Thoracic aorta (tissue), 2 donors: ENCODE results near the gene PLEKHA6. TPM values are rescaled to one million over a fixed set of nuclear protein-coding genes. Genes with fewer than 3 reads are reported as not detected.

ENCODE experiments used
- ATAC-seq: fragments of 150-250 bp; one replicate; pipeline ENCODE4 v1.8.0; 2017; ENCODE audit warnings: low read depth; ENCODE audit not compliant: insufficient number of reproducible peaks, low FRiP score
- DNase-seq: peaks from one replicate; pipeline ENCODE4 v3.0.0-alpha.2; 2020; ENCODE audit warnings: low spot score
- H3K27ac ChIP-seq, 2 donors: fragments of 200-600 bp; sonication (generic); 1 replicate in 1 of 2; 2 replicates in 1 of 2; pipeline ENCODE4 v1.5.1; 2016; ENCODE audit warnings: mild to moderate bottlenecking in 2 of 2, moderate library complexity in 2 of 2
- H3K27me3 ChIP-seq: fragments of 200-600 bp; sonication (generic); replicated peaks from 2 replicates; pipeline ENCODE4 v1.6.0; 2016; ENCODE audit warnings: mild to moderate bottlenecking; ENCODE audit not compliant: insufficient read depth
- H3K36me3 ChIP-seq: fragments of 200-600 bp; sonication (generic); one replicate; pipeline ENCODE4 v1.5.1; 2016
- H3K4me1 ChIP-seq, 2 donors: fragments of 200-600 bp; sonication (generic); 1 replicate in 1 of 2; 2 replicates in 1 of 2; pipeline versions ENCODE4 v1.5.1 to v1.6.0; 2016; ENCODE audit warnings: low read depth in 2 of 2, mild to moderate bottlenecking in 1 of 2; ENCODE audit not compliant: control insufficient read depth in 1 of 2
- H3K4me3 ChIP-seq: fragments of 200-600 bp; sonication (generic); 2 replicates; pipeline ENCODE4 v1.5.1; 2016; ENCODE audit warnings: mild to moderate bottlenecking
- H3K9me3 ChIP-seq: fragments of 200-600 bp; sonication (generic); 2 replicates; pipeline ENCODE4 v1.5.1; 2016
- CTCF ChIP-seq: fragments of 200-600 bp; sonication (generic); IDR thresholded peaks from one replicate; pipeline ENCODE4 v1.5.1; 2019; ENCODE audit warnings: antibody characterized with exemption
- total RNA-seq, 2 donors: library from RNA; depleted of rRNA; stranded (reverse); fragments of >200 nt; gene quantifications; one replicate each; pipeline versions ENCODE4 v1.1.0 to v1.2.3, GENCODE V29; 2016

PLEKHA6 gene
- total RNA-seq, 2 donors from 2014 or later, result 5.1 to 6.9 TPM

DNA sequence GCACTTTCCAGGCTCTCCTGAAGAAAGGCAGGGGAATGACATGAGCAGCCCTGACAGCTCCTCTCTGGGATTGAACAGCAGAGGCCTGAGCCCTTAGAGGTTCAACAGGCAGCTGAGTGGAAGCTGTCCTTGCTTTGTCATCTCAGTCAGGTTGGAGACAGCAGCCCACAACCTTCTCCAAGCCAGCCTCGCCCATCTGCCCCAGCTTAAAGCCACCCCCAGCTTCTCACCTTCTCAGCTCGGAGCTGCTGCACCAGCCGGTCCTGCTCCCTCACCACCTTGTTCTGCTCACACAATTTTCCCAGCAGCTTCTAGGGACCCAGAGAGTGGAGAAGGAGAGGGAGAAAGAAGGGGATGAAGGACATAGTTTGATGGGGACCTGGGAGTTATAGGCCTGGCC lies 110.8 kb downstream of the PLEKHA6 start:
- Histone ChIP-seq H3K4me1 (no peaks in the 10 kb centered on the region), H3K9me3 (no peaks in the 10 kb centered on the region), H3K27me3 (no peaks in the 10 kb centered on the region), H3K27ac (no peak overlapping the region), H3K4me3 (no peak overlapping the region), H3K36me3 (no peaks in the 10 kb centered on the region)
- ATAC-seq (no peak), DNase-seq (no peak)
- TF ChIP-seq CTCF, result no peak

GRCh38 chr1:204246876-204247275 lies 112.9 kb downstream of the PLEKHA6 start:
- TF ChIP-seq CTCF, result no peak
- H3K4me3 ChIP-seq, result no peak overlapping the region
- no peaks in the 10 kb centered on the region for H3K4me1 ChIP-seq
- no peak for DNase-seq
- H3K9me3 ChIP-seq, result no peaks in the 10 kb centered on the region
- no peak for ATAC-seq
- H3K36me3 ChIP-seq, result no peaks in the 10 kb centered on the region
- H3K27me3 ChIP-seq, result no peaks in the 10 kb centered on the region
- no peak overlapping the region for H3K27ac ChIP-seq

DNA sequence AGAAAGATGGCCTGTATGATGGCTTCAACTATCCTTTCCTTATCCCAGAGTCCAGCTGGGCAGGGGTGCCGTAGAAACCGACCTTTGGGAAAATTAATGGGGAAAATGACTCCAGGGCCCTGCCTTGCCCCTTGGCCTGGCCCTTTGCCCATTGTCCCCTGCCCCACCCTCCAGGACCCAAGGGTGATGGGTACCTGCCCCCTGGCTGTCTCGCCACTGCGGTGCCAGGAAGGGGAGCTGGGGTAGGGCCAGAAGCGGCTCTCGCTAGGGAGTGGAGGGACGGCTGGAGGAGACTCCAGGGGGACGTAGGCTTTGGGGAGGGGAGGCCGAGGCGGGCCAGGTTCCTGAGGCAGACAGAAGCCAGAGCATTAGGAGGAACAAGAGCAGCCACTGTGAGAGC lies 116.8 kb downstream of the PLEKHA6 start:
- no peaks in the 10 kb centered on the region for H3K36me3 ChIP-seq
- H3K9me3 ChIP-seq, result no peaks in the 10 kb centered on the region
- H3K27ac ChIP-seq, result no peak overlapping the region
- DNase-seq, result no peak
- TF ChIP-seq CTCF, result no peak
- H3K4me1 ChIP-seq, result no peaks in the 10 kb centered on the region
- H3K4me3 ChIP-seq, result no peak overlapping the region
- no peak for ATAC-seq
- H3K27me3 ChIP-seq, result no peaks in the 10 kb centered on the region

DNA sequence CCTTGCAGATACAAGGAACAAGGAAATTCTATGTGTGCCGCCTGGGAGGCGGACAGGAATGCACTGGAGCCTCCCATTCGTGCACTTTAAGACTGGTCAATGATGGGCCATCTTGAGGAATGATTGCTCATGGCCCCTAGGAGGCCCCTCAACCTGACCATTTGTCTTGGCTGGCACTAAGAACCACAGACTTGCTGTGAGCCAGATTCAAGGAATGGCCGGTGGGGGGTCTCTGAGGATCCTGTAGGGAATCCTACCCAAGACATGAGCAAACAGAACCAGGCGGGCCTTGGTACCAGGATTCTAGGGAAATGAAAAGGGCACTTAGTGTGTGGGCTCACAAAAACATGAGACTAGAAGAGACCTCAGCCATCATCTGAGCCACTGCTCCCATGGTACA lies 117.8 kb downstream of the PLEKHA6 start:
- no peaks in the 10 kb centered on the region for H3K9me3 ChIP-seq
- DNase-seq (no peak), ATAC-seq (no peak)
- H3K27me3 ChIP-seq, result no peaks in the 10 kb centered on the region
- H3K36me3 ChIP-seq, result no peaks in the 10 kb centered on the region
- no peaks in the 10 kb centered on the region for H3K4me1 ChIP-seq
- no peak overlapping the region for H3K27ac ChIP-seq
- H3K4me3 ChIP-seq, result no peak overlapping the region
- no peak for TF ChIP-seq CTCF

DNA sequence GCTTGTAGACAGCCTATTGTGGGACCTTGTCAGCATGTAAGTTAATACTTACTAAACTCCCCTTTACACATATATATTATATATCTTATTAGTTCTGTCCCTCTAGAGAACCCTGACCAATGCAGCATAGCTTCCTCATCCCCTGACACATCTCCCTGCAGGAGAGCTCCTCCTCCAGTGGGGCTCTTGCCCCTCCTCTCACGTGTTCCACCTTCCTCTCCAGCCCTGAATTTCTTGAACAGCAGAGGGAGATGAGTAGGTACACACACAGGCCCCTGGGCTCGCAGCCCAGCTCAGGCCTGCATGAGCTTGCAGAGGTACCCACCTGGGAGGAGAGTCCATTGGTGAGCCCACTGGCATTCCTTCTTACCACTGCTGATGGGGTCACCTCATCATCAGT lies 118.7 kb downstream of the PLEKHA6 start:
- no peak overlapping the region for H3K27ac ChIP-seq
- H3K27me3 ChIP-seq, result no peaks in the 10 kb centered on the region
- no peak for TF ChIP-seq CTCF
- no peaks in the 10 kb centered on the region for H3K36me3 ChIP-seq
- no peaks in the 10 kb centered on the region for H3K9me3 ChIP-seq
- H3K4me1 ChIP-seq, result no peaks in the 10 kb centered on the region
- H3K4me3 ChIP-seq, result no peak overlapping the region
- no peak for ATAC-seq
- no peak for DNase-seq
